Gastroesophageal sphincter (tissue), 3 donors: ENCODE results near the gene UTP3.

ENCODE experiments used
- CTCF ChIP-seq, 4 experiments: fragments of 200-600 bp in 2 of 4; fragments of 450-650 bp in 2 of 4; sonication (generic) in 1 of 4; IDR thresholded peaks; one replicate each; pipeline ENCODE4 v1.5.1; 2017 to 2019; ENCODE audit warnings: antibody characterized with exemption in 4 of 4, mild to moderate bottlenecking in 2 of 4, moderate library complexity in 2 of 4
- EP300 ChIP-seq: sonication (generic); formaldehyde crosslinking; IDR thresholded peaks from one replicate; pipeline ENCODE4 v1.6.1; 2017; ENCODE audit warnings: antibody characterized with exemption, mild to moderate bottlenecking
- POLR2AphosphoS5 ChIP-seq: sonication (generic); formaldehyde crosslinking; IDR thresholded peaks from one replicate; pipeline ENCODE4 v1.6.1; 2017; ENCODE audit warnings: antibody characterized with exemption

GRCh38 chr4:70658418-70658817, 29.9 kb upstream of the UTP3 start:
- no peak for TF ChIP-seq EP300
- TF ChIP-seq CTCF (IDR thresholded peaks at IDR 0.05) = no peak
- no peak for TF ChIP-seq POLR2AphosphoS5
